ENCODE measurements around the gene GREB1.

DNA sequence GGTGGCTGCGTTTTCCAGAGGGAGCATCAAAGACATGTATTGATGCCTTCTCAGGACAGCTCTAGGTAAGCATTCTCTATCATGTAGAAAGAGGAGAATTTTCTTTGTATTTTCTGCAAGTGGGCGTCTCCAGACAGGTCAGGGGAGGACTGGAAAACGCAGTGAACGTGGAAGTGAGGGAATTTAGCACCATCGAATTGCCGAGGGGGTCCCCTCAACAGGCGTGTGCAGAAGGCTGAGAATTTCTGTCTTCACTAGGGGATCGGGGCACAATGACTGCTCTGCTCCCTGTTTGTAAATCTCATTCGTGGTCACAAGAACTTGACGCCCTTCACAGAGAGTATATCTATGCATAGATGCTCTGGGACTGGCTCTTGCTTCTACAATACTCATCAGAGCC, 141.1 kb downstream of the GREB1 start:
- TF ChIP-seq CTCF (IDR thresholded peaks at IDR 0.05): no peak
- TF ChIP-seq EZH2 (IDR thresholded peaks at IDR 0.05; ENCODE audit: borderline replicate concordance, insufficient read depth, low read depth, low read length, poor library complexity, severe bottlenecking): no peak

Measured in B cell (primary cell).